Measurements from ENCODE around the gene ANKRD33B.
"Not testable (repeated sequence)": the region's sequence is repeated elsewhere in the genome, so short reads cannot be mapped to it uniquely, and the experiment has no call there.

Gene ANKRD33B

GRCh38 chr5:10637944-10638343 is 74.1 kb downstream of the ANKRD33B start:
- no peak for DNase-seq (ENCODE audit: low read depth)

GRCh38 chr5:10638723-10639122 is 74.9 kb downstream of the ANKRD33B start:
- not testable (repeated sequence) for DNase-seq (ENCODE audit: low read depth)

GRCh38 chr5:10639846-10640368 is 76.0 kb downstream of the ANKRD33B start:
- no peak for DNase-seq (ENCODE audit: low read depth)

- DNase-seq (ENCODE audit: low read depth), result no peak
Observed at GRCh38 chr5:10642367-10642766, 78.5 kb downstream of the ANKRD33B start.

- DNase-seq (ENCODE audit: low read depth), result no peak
Observed at GRCh38 chr5:10644192-10644591, 80.3 kb downstream of the ANKRD33B start.

GRCh38 chr5:10645146-10645545 is 81.3 kb downstream of the ANKRD33B start:
- DNase-seq (ENCODE audit: low read depth), result no peak

- no peak for DNase-seq (ENCODE audit: low read depth)
Observed at GRCh38 chr5:10645671-10646070, 81.8 kb downstream of the ANKRD33B start.

- no peak for DNase-seq (ENCODE audit: low read depth)
Observed at GRCh38 chr5:10647640-10648039, 83.8 kb downstream of the ANKRD33B start.

GRCh38 chr5:10648806-10649665 is 85.2 kb downstream of the ANKRD33B start:
- no peak for DNase-seq (ENCODE audit: low read depth)

- DNase-seq (ENCODE audit: low read depth), result no peak
Observed at GRCh38 chr5:10649666-10650380, 86.0 kb downstream of the ANKRD33B start.

GRCh38 chr5:10652151-10652550 is 88.3 kb downstream of the ANKRD33B start:
- DNase-seq (ENCODE audit: low read depth), result no peak

GRCh38 chr5:10652606-10653005 is 88.7 kb downstream of the ANKRD33B start:
- DNase-seq (ENCODE audit: low read depth), result no peak

GRCh38 chr5:10653043-10653442 is 89.2 kb downstream of the ANKRD33B start:
- no peak for DNase-seq (ENCODE audit: low read depth)

GRCh38 chr5:10653751-10654400 is 90.0 kb downstream of the ANKRD33B start:
- no peak for DNase-seq (ENCODE audit: low read depth)

GRCh38 chr5:10654566-10654965 is 90.7 kb downstream of the ANKRD33B start:
- DNase-seq (ENCODE audit: low read depth), result no peak

GRCh38 chr5:10655161-10655971 is 91.5 kb downstream of the ANKRD33B start:
- DNase-seq (ENCODE audit: low read depth), result no peak

GRCh38 chr5:10655972-10656830 is 92.3 kb downstream of the ANKRD33B start:
- no peak for DNase-seq (ENCODE audit: low read depth)

GRCh38 chr5:10658265-10658664 is 94.4 kb downstream of the ANKRD33B start:
- DNase-seq (ENCODE audit: low read depth), result no peak

- no peak for DNase-seq (ENCODE audit: low read depth)
Observed at GRCh38 chr5:10660135-10660534, 96.3 kb downstream of the ANKRD33B start.

GRCh38 chr5:10660720-10661387 is 97.0 kb downstream of the ANKRD33B start:
- DNase-seq (ENCODE audit: low read depth), result no peak

All from activated T-cell treated with anti-CD3 and anti-CD28 coated beads for 1 hour (primary cell).